ENCODE measurements around the gene RGS7. TPM values are rescaled to one million over a fixed set of nuclear protein-coding genes. Genes with fewer than 3 reads are reported as not detected.
"Not testable (repeated sequence)": the region's sequence is repeated elsewhere in the genome, so short reads cannot be mapped to it uniquely, and the experiment has no call there.

RGS7 gene
- total and polyA plus RNA-seq, 2 experiments from 2014 or later = 0.22 to 0.73 TPM

DNA sequence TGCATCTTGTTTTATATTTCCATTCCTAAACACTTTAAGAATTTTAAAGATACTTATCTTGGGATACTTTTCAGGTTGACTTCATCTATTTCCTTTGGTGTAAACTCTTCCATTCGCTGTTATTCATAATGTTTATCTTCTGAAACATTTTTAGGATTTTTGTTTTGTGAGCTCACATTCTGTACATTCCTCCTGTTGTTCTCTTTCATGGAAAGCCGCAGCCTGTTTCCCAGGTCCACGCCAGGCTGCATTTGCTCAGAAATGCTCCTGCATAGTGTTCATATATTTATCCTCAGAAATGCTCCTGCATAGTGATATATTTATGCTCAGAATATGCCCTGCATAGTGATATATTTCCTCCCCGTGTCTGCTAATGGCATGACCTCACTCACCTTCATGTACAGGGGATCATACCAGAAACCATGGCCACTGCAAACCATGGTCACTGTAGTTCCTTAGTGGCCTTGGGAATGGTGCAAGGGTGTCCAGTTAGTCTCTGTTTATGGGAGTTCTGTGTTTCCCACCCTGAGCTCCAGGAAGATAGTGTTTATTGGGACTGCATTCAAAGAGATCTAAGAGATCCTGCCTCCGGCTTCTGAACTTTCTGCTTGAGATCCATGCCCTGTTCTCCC is 591.2 kb downstream of the RGS7 start:
- Histone ChIP-seq H3K4me1 (ENCODE audit: insufficient read depth) (no peaks in the 10 kb centered on the region), H3K9me3 (ENCODE audit: low read depth) (no peaks in the 10 kb centered on the region), H3K79me2 (no peaks in the 10 kb centered on the region), H3K9me2 (replicated peaks; ENCODE audit: insufficient read depth) (no peaks in the 10 kb centered on the region), H2AFZ (no peak overlapping the region), H3K4me3 (no peak overlapping the region), H3K27me3 (no peaks in the 10 kb centered on the region), H3K27ac (peak overlapping the region; percentile 38), H3K4me2 (no peak overlapping the region), H4K20me1 (ENCODE audit: insufficient read depth, poor library complexity, severe bottlenecking) (no peaks in the 10 kb centered on the region), H3K36me3 (replicated peaks; ENCODE audit: insufficient read depth, low read depth) (no peaks in the 10 kb centered on the region)
- whole genome bisulfite sequencing (ENCODE audit: low lambda C conversion rate, missing lambda C conversion rate) = 54% methylated on average over 5 of the region's 5 CpGs
- TF ChIP-seq CTCF (IDR thresholded peaks at IDR 0.05; ENCODE audit: poor library complexity) (no peak), EZH2phosphoT487 (IDR thresholded peaks at IDR 0.05; ENCODE audit: low read depth, severe bottlenecking, unreplicated experiment) (no peak), EZH2 (IDR thresholded peaks at IDR 0.05; ENCODE audit: borderline replicate concordance) (no peak)
- DNase-seq (ENCODE audit: low spot score) = peak; percentile 11

GRCh38 chr1:240763771-240764170 is 593.2 kb downstream of the RGS7 start:
- Histone ChIP-seq H3K4me1 (ENCODE audit: insufficient read depth) (no peaks in the 10 kb centered on the region), H3K27ac (no peak overlapping the region), H3K9me3 (ENCODE audit: low read depth) (no peaks in the 10 kb centered on the region), H3K9me2 (replicated peaks; ENCODE audit: insufficient read depth) (no peaks in the 10 kb centered on the region), H3K4me3 (no peak overlapping the region), H3K27me3 (no peaks in the 10 kb centered on the region), H3K36me3 (replicated peaks; ENCODE audit: insufficient read depth, low read depth) (no peaks in the 10 kb centered on the region), H3K4me2 (no peak overlapping the region), H2AFZ (no peak overlapping the region), H4K20me1 (ENCODE audit: insufficient read depth, poor library complexity, severe bottlenecking) (no peaks in the 10 kb centered on the region), H3K79me2 (no peaks in the 10 kb centered on the region)
- no peak for DNase-seq (ENCODE audit: low spot score)
- TF ChIP-seq CTCF (IDR thresholded peaks at IDR 0.05; ENCODE audit: poor library complexity) (no peak), EZH2 (IDR thresholded peaks at IDR 0.05; ENCODE audit: borderline replicate concordance) (no peak), EZH2phosphoT487 (IDR thresholded peaks at IDR 0.05; ENCODE audit: low read depth, severe bottlenecking, unreplicated experiment) (no peak)
- WGBS (ENCODE audit: low lambda C conversion rate, missing lambda C conversion rate) = over 99% methylated on average over 12 of the region's 12 CpGs

DNA sequence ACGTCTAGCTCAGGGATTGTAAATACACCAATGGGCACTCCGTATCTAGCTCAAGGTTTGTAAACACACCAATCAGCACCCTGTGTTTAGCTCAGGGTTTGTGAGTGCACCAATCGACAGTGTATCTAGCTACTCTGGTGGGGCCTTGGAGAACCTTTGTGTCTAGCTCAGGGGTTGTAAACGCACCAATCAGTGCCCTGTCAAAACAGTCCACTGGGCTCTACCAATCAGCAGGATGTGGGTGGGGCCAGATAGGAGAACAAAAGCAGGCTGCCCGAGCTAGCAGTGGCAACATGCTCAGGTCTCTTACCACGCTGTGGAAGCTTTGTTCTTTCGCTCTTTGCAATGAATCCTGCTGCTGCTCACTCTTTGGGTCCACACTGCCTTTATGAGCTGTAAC is 593.9 kb downstream of the RGS7 start:
- DNase-seq (ENCODE audit: low spot score); H3K79me2 ChIP-seq; H3K4me3 ChIP-seq; H3K36me3 ChIP-seq (replicated peaks; ENCODE audit: insufficient read depth, low read depth); H3K9me2 ChIP-seq (replicated peaks; ENCODE audit: insufficient read depth); H3K27ac ChIP-seq; H3K4me1 ChIP-seq (ENCODE audit: insufficient read depth); H3K27me3 ChIP-seq; H4K20me1 ChIP-seq (ENCODE audit: insufficient read depth, poor library complexity, severe bottlenecking); H3K9me3 ChIP-seq (ENCODE audit: low read depth); H3K4me2 ChIP-seq; H2AFZ ChIP-seq: not testable (repeated sequence)
- WGBS (ENCODE audit: low lambda C conversion rate, missing lambda C conversion rate) = 90% methylated on average over 7 of the region's 7 CpGs

GRCh38 chr1:240762471-240762987 is 594.5 kb downstream of the RGS7 start:
- H3K27ac ChIP-seq; H3K9me2 ChIP-seq (replicated peaks; ENCODE audit: insufficient read depth); H3K4me3 ChIP-seq; H2AFZ ChIP-seq; H3K27me3 ChIP-seq; H3K79me2 ChIP-seq; H3K4me1 ChIP-seq (ENCODE audit: insufficient read depth); DNase-seq (ENCODE audit: low spot score); H3K4me2 ChIP-seq; H3K9me3 ChIP-seq (ENCODE audit: low read depth); H3K36me3 ChIP-seq (replicated peaks; ENCODE audit: insufficient read depth, low read depth); H4K20me1 ChIP-seq (ENCODE audit: insufficient read depth, poor library complexity, severe bottlenecking): not testable (repeated sequence)
- 95% methylated on average over 38 of the region's 42 CpGs for WGBS (ENCODE audit: low lambda C conversion rate, missing lambda C conversion rate)

DNA sequence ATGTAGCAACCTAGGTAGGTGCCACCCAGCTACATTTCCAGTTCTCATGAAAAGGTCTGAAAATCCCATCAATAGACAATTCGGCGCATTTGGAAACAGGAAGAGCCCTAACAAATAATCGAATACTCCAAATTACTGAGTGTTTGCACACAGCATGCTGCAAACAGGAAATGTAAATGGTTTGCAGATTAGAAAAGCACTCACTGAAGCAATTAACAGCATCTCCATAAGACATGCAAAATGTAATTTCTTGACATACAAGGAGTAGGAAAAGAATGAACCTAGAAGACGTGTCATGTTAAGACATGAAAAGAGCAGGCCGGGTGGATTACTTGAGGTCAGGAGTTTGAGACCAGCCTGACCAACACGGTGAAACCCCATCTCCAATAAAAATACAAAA is 598.2 kb downstream of the RGS7 start:
- not testable (repeated sequence) for H3K9me2 ChIP-seq (replicated peaks; ENCODE audit: insufficient read depth); H3K4me1 ChIP-seq (ENCODE audit: insufficient read depth); DNase-seq (ENCODE audit: low spot score); H3K79me2 ChIP-seq; H3K4me2 ChIP-seq; H3K27me3 ChIP-seq; H4K20me1 ChIP-seq (ENCODE audit: insufficient read depth, poor library complexity, severe bottlenecking); H3K9me3 ChIP-seq (ENCODE audit: low read depth); H2AFZ ChIP-seq; H3K27ac ChIP-seq; H3K36me3 ChIP-seq (replicated peaks; ENCODE audit: insufficient read depth, low read depth); H3K4me3 ChIP-seq
- WGBS (ENCODE audit: low lambda C conversion rate, missing lambda C conversion rate) = 86% methylated on average over 6 of the region's 6 CpGs

All from hepatocyte (in vitro differentiated cells).